ENCODE data around the gene SEC61A2.

DNA sequence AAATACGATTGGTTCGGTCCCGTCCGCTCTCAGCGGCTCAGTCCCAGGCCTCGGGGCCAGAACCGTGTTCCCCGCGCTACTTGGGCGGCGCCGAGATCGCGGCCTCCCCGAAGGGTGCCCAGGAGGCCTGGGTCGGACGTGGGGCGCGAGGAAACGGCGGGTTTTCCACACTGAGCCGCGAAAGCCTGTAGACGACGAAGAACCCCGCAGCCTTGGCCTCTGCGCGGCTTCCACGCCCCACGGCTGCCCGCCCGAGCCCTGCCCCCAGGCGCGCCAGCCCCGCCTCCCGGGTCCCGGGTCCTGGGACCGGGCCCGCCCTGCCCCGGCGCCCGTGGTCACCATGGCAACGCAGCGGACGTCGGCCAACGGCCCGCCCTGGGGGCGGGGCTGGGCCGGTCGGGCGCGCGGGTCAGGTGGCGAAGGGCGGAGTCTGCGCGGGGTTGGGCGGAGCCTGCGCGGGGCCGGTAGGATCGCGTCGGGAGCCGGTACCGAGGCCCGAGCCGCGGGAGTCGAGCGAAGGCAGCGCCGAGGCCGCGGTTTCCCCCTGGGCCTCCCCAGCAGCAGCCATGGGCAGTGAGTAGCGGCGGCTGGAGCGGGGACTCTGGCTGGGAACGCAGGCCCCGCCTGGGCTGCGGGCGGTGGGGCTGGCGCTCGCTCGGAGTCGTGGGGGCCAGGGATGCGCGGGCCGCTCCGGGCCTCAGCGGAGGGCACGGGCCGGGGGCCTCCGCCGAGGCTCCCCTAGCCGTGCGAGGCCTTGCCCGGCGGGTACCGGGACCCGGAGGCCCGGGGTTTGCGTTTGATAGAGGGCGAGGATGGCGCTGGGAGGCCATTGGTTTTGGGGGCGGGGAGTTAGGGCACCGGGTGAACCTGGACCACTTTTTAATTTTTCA lies at the start of gene SEC61A2:
- TF ChIP-seq, protein P1, sequence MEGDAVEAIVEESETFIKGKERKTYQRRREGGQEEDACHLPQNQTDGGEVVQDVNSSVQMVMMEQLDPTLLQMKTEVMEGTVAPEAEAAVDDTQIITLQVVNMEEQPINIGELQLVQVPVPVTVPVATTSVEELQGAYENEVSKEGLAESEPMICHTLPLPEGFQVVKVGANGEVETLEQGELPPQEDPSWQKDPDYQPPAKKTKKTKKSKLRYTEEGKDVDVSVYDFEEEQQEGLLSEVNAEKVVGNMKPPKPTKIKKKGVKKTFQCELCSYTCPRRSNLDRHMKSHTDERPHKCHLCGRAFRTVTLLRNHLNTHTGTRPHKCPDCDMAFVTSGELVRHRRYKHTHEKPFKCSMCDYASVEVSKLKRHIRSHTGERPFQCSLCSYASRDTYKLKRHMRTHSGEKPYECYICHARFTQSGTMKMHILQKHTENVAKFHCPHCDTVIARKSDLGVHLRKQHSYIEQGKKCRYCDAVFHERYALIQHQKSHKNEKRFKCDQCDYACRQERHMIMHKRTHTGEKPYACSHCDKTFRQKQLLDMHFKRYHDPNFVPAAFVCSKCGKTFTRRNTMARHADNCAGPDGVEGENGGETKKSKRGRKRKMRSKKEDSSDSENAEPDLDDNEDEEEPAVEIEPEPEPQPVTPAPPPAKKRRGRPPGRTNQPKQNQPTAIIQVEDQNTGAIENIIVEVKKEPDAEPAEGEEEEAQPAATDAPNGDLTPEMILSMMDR (IDR thresholded peaks at IDR 0.05; ENCODE audit: control extremely low read depth in 1 of 3, insufficient read depth in 1 of 3, low read depth in 1 of 3, low read length in 3 of 3) = no peak
- no peak for TF ChIP-seq HDAC2 (IDR thresholded peaks at IDR 0.05; ENCODE audit: borderline replicate concordance in 1 of 2, low read depth in 2 of 2, low read length in 2 of 2)
- no peak for TF ChIP-seq MAX (IDR thresholded peaks at IDR 0.05)
- TF ChIP-seq CBX5 (IDR thresholded peaks at IDR 0.05; ENCODE audit: low read depth, low read length) = no peak
- TF ChIP-seq JUN (IDR thresholded peaks at IDR 0.05; ENCODE audit: low read depth, low read length) = no peak
- no peak for TF ChIP-seq ZNF274 (IDR thresholded peaks at IDR 0.05; ENCODE audit: borderline replicate concordance, extremely low read depth, low read length)
- no peak for TF ChIP-seq GABPA (IDR thresholded peaks at IDR 0.05; ENCODE audit: borderline replicate concordance, insufficient read depth, low read length)
- TF ChIP-seq POLR2AphosphoS5 (IDR thresholded peaks at IDR 0.05; ENCODE audit: low read depth, low read length) = no peak; the same call in 1 of the 2 replicates
- TF ChIP-seq RAD21 (IDR thresholded peaks at IDR 0.05 in 1 of 2, conservative IDR thresholded peaks at IDR 0.05 in 1 of 2; ENCODE audit: low read depth in 2 of 2, low read length in 2 of 2) = no peak
- no peak for TF ChIP-seq EZH2 (IDR thresholded peaks at IDR 0.05; ENCODE audit: low read depth, low read length, severe bottlenecking)

Measured in H1 (cell line).